ENCODE data around the gene ASCC1. TPM values are rescaled to one million over a fixed set of nuclear protein-coding genes. Genes with fewer than 3 reads are reported as not detected.

Gene ASCC1
- total and polyA plus RNA-seq, 2 donors (not counting 3 experiments of a cell fraction or from before 2014, with no cell fraction given) = 16.0 to 24.9 TPM

DNA sequence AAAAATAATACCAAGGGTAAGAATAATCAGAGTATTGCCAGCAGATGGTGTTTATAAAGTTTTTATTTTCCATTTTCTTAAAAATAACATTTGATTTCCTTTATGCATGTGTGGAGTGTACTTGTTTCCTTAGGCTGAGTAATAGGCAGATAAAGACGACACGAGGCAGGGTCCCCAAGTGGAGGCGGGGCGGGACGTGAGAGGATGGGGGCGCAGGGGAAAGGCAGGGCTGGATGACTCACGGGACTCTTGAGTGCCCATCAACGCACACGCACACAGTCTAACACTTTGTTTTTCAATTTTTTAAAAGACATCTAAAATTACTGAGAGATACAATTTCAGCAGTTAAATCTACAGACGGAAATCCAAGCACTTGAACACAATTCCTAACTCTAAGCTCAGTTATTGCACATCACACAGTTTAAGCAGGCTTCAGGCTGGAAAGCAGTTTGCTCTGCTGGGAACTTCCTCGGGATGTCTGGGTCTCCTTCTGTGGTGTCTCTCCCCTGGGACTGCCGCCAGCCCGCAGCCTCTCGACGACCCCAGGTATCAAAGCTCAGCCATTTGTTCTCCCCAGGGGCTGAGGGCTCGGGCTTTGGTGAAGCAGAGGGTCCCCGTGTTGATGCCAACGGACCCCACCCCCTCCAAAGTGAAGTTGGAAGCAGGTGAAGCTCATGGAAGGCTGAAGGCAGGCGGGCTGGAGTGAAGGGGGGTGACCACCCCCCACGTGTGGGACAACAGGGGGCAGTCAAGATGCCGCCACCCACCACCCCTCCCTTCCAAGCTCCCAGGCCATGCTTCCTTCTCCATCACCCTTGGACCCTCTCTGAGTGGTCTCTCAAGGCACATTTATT lies 156.9 kb downstream of the ASCC1 start:
- TF ChIP-seq FOS (IDR thresholded peaks at IDR 0.05; ENCODE audit: borderline replicate concordance, insufficient read depth, low read length) (peak; percentile 68), EZH2 (IDR thresholded peaks at IDR 0.05; ENCODE audit: borderline replicate concordance, low read depth, low read length, severe bottlenecking) (no peak)
- Histone ChIP-seq H3K27me3 (ENCODE audit: control insufficient read depth in 2 of 2, insufficient read depth in 2 of 2, low read length in 2 of 2) (no peaks in the 10 kb centered on the region), H2AFZ (ENCODE audit: low read depth, low read length) (peak overlapping the region; percentile 81), H3K4me1 (ENCODE audit: control insufficient read depth, extremely low read depth, insufficient read depth, low read length) (peaks cover 10% of the 10 kb centered on the region), H3K9me1 (replicated peaks; ENCODE audit: control insufficient read depth, extremely low read depth, insufficient read depth, low read length) (no peaks in the 10 kb centered on the region), H3K79me2 (ENCODE audit: control insufficient read depth, insufficient read depth, low read length) (no peaks in the 10 kb centered on the region), H3K4me3 (replicated peaks in 1 of 3; ENCODE audit: insufficient read depth in 1 of 3, low read depth in 1 of 3, low read length in 3 of 3) (no peak overlapping the region), H3K4me2 (ENCODE audit: insufficient read depth, low read length) (peak overlapping the region; percentile 57), H4K20me1 (replicated peaks; ENCODE audit: control insufficient read depth, extremely low read depth, insufficient read depth, low read length) (no peaks in the 10 kb centered on the region), H3K9me3 (replicated peaks; ENCODE audit: control insufficient read depth, insufficient read depth, low read length) (no peaks in the 10 kb centered on the region), H3K9ac (replicated peaks; ENCODE audit: extremely low read depth, insufficient read depth, low read length) (no peak overlapping the region), H3K27ac (ENCODE audit: insufficient read depth, low read depth, low read length) (no peak overlapping the region), H3K36me3 (ENCODE audit: control insufficient read depth in 2 of 2, extremely low read depth in 1 of 2, insufficient read depth in 2 of 2, low read length in 2 of 2) (no peaks in the 10 kb centered on the region)
- no TSS peak for BruUV-seq (replicated peaks)
- DNase-seq (ENCODE audit: low read depth, low spot score) (peak; percentile 73), FAIRE-seq (peak; percentile 8)
- CTCF ChIA-PET = interaction anchor here (1.3 to 4.1 kb wide), 4 partner anchors 10 to 163 kb away, joined by 3 to 54 read pairs (median 8); no protein-coding TSS in a partner anchor
- intact Hi-C loops (cut with micrococcal nuclease) (no loop called here), dilution Hi-C loops (cut with MboI; ENCODE audit: extremely low pct_ligation_motif_present, low sequenced_read_pairs) (no loop called here)
- POLR2A ChIA-PET = interaction anchor here (0.6 kb wide), 1 partner anchor 195 kb away, joined by 3 read pairs; no protein-coding TSS in a partner anchor

DNA sequence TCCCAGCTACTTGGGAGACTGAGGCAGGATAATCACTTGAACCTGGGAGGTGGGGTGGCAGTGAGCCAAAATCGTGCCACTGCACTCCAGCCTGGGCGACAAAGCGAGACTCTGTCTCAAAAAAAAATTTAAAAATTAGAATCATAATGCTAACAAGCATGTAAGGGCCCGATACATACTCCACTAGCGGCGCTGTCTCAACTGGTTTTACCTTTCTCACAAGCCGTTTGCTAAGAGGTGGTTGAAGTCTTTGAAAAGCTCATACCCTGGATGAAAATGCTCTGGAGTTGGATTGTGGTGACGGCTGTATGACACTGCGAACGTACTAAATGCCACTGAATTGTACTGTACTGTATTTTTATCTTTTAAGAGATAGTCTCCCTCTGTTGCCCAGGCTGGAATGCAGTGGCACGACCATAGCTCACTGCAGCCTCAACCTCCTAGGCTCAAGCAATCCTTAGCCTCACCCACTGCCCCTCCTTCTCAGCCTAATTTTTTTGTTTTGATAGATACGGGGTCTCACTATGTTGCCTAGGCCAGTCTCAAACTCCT lies 157.7 kb downstream of the ASCC1 start:
- H3K9ac ChIP-seq (replicated peaks; ENCODE audit: extremely low read depth, insufficient read depth, low read length) = no peak overlapping the region
- FAIRE-seq (no peak), DNase-seq (ENCODE audit: low read depth, low spot score) (no peak)
- no peaks in the 10 kb centered on the region for H3K36me3 ChIP-seq (ENCODE audit: control insufficient read depth in 2 of 2, extremely low read depth in 1 of 2, insufficient read depth in 2 of 2, low read length in 2 of 2)
- dilution Hi-C loops (cut with MboI; ENCODE audit: extremely low pct_ligation_motif_present, low sequenced_read_pairs) (no loop called here), intact Hi-C loops (cut with micrococcal nuclease) (no loop called here)
- H4K20me1 ChIP-seq (replicated peaks; ENCODE audit: control insufficient read depth, extremely low read depth, insufficient read depth, low read length) = no peaks in the 10 kb centered on the region
- ChIA-PET CTCF (interaction anchor here (1.3 to 4.1 kb wide), 4 partner anchors 9 to 162 kb away, joined by 3 to 54 read pairs (median 8); no protein-coding TSS in a partner anchor), POLR2A (interaction anchor here (0.6 kb wide), 1 partner anchor 196 kb away, joined by 3 read pairs; no protein-coding TSS in a partner anchor)
- peak overlapping the region; percentile 55 for H2AFZ ChIP-seq (ENCODE audit: low read depth, low read length)
- TF ChIP-seq POLR2AphosphoS5 (IDR thresholded peaks at IDR 0.05; ENCODE audit: insufficient read depth, low read depth, low read length) = no peak
- no peak for TF ChIP-seq EZH2 (IDR thresholded peaks at IDR 0.05; ENCODE audit: borderline replicate concordance, low read depth, low read length, severe bottlenecking)
- TF ChIP-seq GATA2 (IDR thresholded peaks at IDR 0.05; ENCODE audit: insufficient read depth, insufficient read length, low read depth, low read length) = no peak
- TF ChIP-seq POLR2A (IDR thresholded peaks at IDR 0.05; ENCODE audit: low read depth, low read length) = no peak
- TF ChIP-seq MAX (IDR thresholded peaks at IDR 0.05; ENCODE audit: insufficient read depth, insufficient read length) = no peak
- TF ChIP-seq CTCF (IDR thresholded peaks at IDR 0.05; ENCODE audit: extremely low read depth in 1 of 2, insufficient read depth in 1 of 2, low read depth in 1 of 2, low read length in 2 of 2) = no peak
- TF ChIP-seq FOS (IDR thresholded peaks at IDR 0.05; ENCODE audit: borderline replicate concordance, insufficient read depth, low read length) = no peak
- no peak for TF ChIP-seq MYC (IDR thresholded peaks at IDR 0.05; ENCODE audit: low read depth, low read length)
- no peak for TF ChIP-seq JUN (IDR thresholded peaks at IDR 0.05; ENCODE audit: borderline replicate concordance, insufficient read depth, insufficient read length, low read depth)
- BruUV-seq (replicated peaks) = no TSS peak
- H3K4me3 ChIP-seq (replicated peaks in 1 of 3; ENCODE audit: insufficient read depth in 1 of 3, low read depth in 1 of 3, low read length in 3 of 3) = no peak overlapping the region
- H3K9me1 ChIP-seq (replicated peaks; ENCODE audit: control insufficient read depth, extremely low read depth, insufficient read depth, low read length) = no peaks in the 10 kb centered on the region
- H3K79me2 ChIP-seq (ENCODE audit: control insufficient read depth, insufficient read depth, low read length) = no peaks in the 10 kb centered on the region
- peak overlapping the region; percentile 57 for H3K4me2 ChIP-seq (ENCODE audit: insufficient read depth, low read length)
- no peak overlapping the region for H3K27ac ChIP-seq (ENCODE audit: insufficient read depth, low read depth, low read length)
- H3K9me3 ChIP-seq (replicated peaks; ENCODE audit: control insufficient read depth, insufficient read depth, low read length) = no peaks in the 10 kb centered on the region
- peaks cover 10% of the 10 kb centered on the region for H3K4me1 ChIP-seq (ENCODE audit: control insufficient read depth, extremely low read depth, insufficient read depth, low read length)
- no peaks in the 10 kb centered on the region for H3K27me3 ChIP-seq (ENCODE audit: control insufficient read depth in 2 of 2, insufficient read depth in 2 of 2, low read length in 2 of 2)
